NK-92 treated with Interleukin-12 subunit alpha and Interleukin-12 subunit beta, amount 100 ng/mL, for 24 hours (cell line): ENCODE data around the gene CCSER2.
"Not testable (repeated sequence)": the region's sequence is repeated elsewhere in the genome, so short reads cannot be mapped to it uniquely, and the experiment has no call there.

Experiments
- DNase-seq: peaks from one replicate; lab custom pipeline; 2025; lab: John Stamatoyannopoulos, UW

Gene CCSER2

GRCh38 chr10:84523526-84523925, 195.1 kb downstream of the CCSER2 start:
- DNase-seq, result no peak

- no peak for DNase-seq
Observed at GRCh38 chr10:84524435-84524834, 196.0 kb downstream of the CCSER2 start.

GRCh38 chr10:84525120-84525806, 196.9 kb downstream of the CCSER2 start:
- no peak for DNase-seq

- DNase-seq, result not testable (repeated sequence)
Observed at GRCh38 chr10:84525807-84526182, 197.4 kb downstream of the CCSER2 start.

- not testable (repeated sequence) for DNase-seq
Observed at GRCh38 chr10:84527386-84527785, 199.0 kb downstream of the CCSER2 start.

GRCh38 chr10:84528526-84528925, 200.1 kb downstream of the CCSER2 start:
- DNase-seq, result not testable (repeated sequence)

GRCh38 chr10:84530724-84531325, 202.4 kb downstream of the CCSER2 start:
- no peak for DNase-seq

- DNase-seq, result no peak
Observed at GRCh38 chr10:84531396-84531795, 203.0 kb downstream of the CCSER2 start.

GRCh38 chr10:84534168-84534567, 205.8 kb downstream of the CCSER2 start:
- no peak for DNase-seq

- DNase-seq, result no peak
Observed at GRCh38 chr10:84537447-84537931, 209.1 kb downstream of the CCSER2 start.

- no peak for DNase-seq
Observed at GRCh38 chr10:84538036-84538435, 209.6 kb downstream of the CCSER2 start.

- no peak for DNase-seq
Observed at GRCh38 chr10:84539216-84539615, 210.8 kb downstream of the CCSER2 start.

- DNase-seq, result no peak
Observed at GRCh38 chr10:84540022-84540616, 211.7 kb downstream of the CCSER2 start.

GRCh38 chr10:84540617-84541288, 212.4 kb downstream of the CCSER2 start:
- DNase-seq, result no peak

- DNase-seq, result no peak
Observed at GRCh38 chr10:84541289-84541637, 212.9 kb downstream of the CCSER2 start.

- no peak for DNase-seq
Observed at GRCh38 chr10:84542522-84543490, 214.4 kb downstream of the CCSER2 start.

GRCh38 chr10:84543948-84544347, 215.6 kb downstream of the CCSER2 start:
- no peak for DNase-seq

GRCh38 chr10:84545651-84546050, 217.3 kb downstream of the CCSER2 start:
- DNase-seq, result no peak

- no peak for DNase-seq
Observed at GRCh38 chr10:84546609-84547008, 218.2 kb downstream of the CCSER2 start.

- DNase-seq, result no peak
Observed at GRCh38 chr10:84547616-84548015, 219.2 kb downstream of the CCSER2 start.

GRCh38 chr10:84548869-84549268, 220.5 kb downstream of the CCSER2 start:
- no peak for DNase-seq
